ENCODE data around the gene ANAPC2.

The ANAPC2 gene

DNA sequence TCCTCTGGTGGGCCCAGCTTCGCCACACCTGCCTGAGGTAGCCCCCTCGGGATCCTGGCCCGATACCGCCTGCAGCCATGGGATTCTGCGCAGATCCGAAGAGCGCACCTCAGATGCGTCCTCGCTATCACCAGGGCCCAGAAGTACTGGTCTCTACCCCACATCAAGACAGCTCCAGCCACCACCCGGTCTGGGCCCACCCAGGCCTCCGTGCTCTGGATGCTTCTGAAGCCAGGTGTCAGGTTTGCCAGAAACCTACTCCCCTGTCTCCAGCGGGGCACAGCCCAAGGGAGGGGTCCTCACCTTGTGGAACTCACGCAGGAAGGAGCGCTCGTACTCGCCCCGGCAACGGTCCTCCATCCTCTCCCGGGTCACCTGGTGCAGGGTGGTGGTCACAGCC lies 2.4 kb downstream of the ANAPC2 start:
- Histone ChIP-seq H3K27ac (no peak overlapping the region), H3K9me3 (no peaks in the 10 kb centered on the region), H3K27me3 (no peaks in the 10 kb centered on the region), H3K36me3 (peaks cover 54 to 72% (median 67%) of the 10 kb centered on the region in 3 donors), H3K4me1 (peaks cover 16 to 51% (median 40%) of the 10 kb centered on the region in 4 donors), H3K4me3 (no peak overlapping the region)
- intact Hi-C loops (cut with DNase I; ENCODE audit: low total_unique reads) = loop anchor here (5.0 kb wide), 1 partner anchor 36 kb away; the partner anchor contains the start of gene RNF208
- no peak for DNase-seq
- TF ChIP-seq, protein P1, sequence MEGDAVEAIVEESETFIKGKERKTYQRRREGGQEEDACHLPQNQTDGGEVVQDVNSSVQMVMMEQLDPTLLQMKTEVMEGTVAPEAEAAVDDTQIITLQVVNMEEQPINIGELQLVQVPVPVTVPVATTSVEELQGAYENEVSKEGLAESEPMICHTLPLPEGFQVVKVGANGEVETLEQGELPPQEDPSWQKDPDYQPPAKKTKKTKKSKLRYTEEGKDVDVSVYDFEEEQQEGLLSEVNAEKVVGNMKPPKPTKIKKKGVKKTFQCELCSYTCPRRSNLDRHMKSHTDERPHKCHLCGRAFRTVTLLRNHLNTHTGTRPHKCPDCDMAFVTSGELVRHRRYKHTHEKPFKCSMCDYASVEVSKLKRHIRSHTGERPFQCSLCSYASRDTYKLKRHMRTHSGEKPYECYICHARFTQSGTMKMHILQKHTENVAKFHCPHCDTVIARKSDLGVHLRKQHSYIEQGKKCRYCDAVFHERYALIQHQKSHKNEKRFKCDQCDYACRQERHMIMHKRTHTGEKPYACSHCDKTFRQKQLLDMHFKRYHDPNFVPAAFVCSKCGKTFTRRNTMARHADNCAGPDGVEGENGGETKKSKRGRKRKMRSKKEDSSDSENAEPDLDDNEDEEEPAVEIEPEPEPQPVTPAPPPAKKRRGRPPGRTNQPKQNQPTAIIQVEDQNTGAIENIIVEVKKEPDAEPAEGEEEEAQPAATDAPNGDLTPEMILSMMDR (IDR thresholded peaks at IDR 0.05) = no peak

DNA sequence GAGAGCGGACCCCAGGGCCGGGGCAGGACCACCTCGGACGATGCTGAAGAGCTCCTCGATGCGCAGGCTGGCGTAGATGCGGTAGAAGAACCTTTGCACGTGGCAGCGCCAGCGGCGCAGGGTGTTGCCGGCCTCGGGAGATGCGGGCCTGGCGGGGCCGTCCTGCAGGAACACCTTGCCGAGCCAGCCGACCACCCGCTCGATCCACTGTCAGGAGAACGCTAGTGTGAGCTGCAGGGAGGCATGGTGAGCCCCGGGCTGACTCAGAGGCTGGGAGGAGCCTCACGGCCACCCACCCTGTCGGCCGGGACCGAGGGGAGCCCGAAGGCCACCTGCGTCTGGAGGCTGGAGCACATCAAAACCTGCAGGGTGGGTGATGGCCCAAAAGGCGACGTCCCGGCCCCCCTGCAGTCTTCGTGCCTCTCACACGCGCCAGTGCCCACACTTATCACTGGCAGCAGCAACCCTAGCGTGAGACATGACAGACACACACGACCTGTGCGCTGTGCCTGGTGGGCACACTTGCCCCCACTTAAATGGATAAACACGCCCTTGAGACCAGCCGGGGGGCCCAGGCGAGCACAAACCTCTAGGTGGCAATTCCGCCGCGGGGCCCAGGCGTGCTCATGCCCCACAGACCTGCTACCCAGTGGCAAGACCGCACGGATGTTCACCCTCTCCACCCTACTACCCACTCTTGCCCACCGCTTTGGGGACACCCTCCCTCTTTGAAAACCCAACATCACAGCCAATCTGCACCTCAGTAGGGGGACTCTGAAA lies 3.3 kb downstream of the ANAPC2 start:
- no peaks in the 10 kb centered on the region for H3K9me3 ChIP-seq
- no peak for DNase-seq
- H3K27me3 ChIP-seq = no peaks in the 10 kb centered on the region
- H3K4me1 ChIP-seq = peaks cover 15 to 42% (median 33%) of the 10 kb centered on the region in 4 donors
- H3K4me3 ChIP-seq = no peak overlapping the region
- TF ChIP-seq, protein P1 (IDR thresholded peaks at IDR 0.05) = no peak
- intact Hi-C loops (cut with DNase I; ENCODE audit: low total_unique reads) = loop anchor here (5.0 kb wide), 1 partner anchor 37 kb away; the partner anchor contains the start of gene RNF208
- H3K27ac ChIP-seq = no peak overlapping the region
- H3K36me3 ChIP-seq = peaks cover 56 to 72% (median 67%) of the 10 kb centered on the region in 3 donors

DNA sequence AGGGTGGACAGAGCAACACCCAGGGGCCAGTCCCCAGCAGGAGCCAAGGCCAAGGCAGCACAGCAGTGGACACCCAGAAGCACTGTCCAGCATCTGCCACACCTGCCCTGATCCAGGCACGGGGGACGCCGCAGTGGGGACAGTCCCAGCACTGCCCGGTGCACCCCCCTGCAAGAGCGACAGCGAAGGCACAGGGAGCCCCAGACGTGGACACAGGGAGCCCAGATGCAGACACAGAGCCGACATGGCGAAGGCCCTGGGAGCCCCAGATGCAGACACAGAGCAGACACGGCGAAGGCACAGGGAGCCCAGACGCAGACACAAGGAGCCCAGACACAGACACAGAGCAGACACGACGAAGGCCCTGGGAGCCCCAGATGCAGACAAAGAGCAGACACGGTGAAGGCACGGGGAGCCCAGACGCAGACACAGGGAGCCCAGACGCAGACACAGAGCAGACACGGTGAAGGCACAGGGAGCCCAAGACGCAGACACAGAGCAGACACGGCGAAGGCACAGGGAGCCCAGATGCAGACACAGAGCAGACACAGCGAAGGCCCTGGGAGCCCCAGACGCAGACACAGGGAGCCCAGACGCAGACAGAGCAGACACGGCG lies 4.3 kb downstream of the ANAPC2 start:
- Histone ChIP-seq H3K4me1 (peaks cover 8 to 32% (median 24%) of the 10 kb centered on the region in 4 donors), H3K27me3 (no peaks in the 10 kb centered on the region), H3K36me3 (peaks cover 65 to 78% (median 73%) of the 10 kb centered on the region in 3 donors), H3K9me3 (no peaks in the 10 kb centered on the region), H3K27ac (no peak overlapping the region), H3K4me3 (no peak overlapping the region)
- intact Hi-C loops (cut with DNase I; ENCODE audit: low total_unique reads) = no loop called here
- TF ChIP-seq, protein P1 (IDR thresholded peaks at IDR 0.05) = no peak
- no peak for DNase-seq

DNA sequence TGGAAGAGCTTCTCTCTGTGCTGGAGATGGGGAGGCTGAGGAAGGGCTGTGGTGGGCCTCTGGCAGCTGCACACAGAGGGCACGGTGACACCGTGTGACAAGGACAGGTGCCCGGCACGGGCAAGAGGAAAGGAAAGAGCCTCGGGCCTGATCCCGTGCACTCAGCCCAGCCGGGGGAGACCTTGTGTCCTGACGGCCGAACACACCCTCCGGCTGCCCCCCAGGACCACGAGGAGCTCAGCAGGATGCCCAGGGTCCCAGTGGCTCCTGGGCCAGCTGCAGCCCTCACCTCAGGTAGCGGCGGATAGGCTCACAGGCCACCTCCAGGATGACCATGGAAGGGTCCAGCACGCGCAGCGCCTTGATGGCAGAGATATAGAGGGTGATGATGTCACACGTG lies 5.5 kb downstream of the ANAPC2 start:
- intact Hi-C loops (cut with DNase I; ENCODE audit: low total_unique reads) = no loop called here
- H3K27ac ChIP-seq = no peak overlapping the region
- TF ChIP-seq, protein P1 (IDR thresholded peaks at IDR 0.05) = no peak
- peaks cover 65 to 91% (median 78%) of the 10 kb centered on the region in 3 donors for H3K36me3 ChIP-seq
- H3K27me3 ChIP-seq = no peaks in the 10 kb centered on the region
- no peak overlapping the region for H3K4me3 ChIP-seq
- H3K4me1 ChIP-seq = peaks cover 8 to 30% (median 22%) of the 10 kb centered on the region in 4 donors
- no peaks in the 10 kb centered on the region for H3K9me3 ChIP-seq
- no peak for DNase-seq

DNA sequence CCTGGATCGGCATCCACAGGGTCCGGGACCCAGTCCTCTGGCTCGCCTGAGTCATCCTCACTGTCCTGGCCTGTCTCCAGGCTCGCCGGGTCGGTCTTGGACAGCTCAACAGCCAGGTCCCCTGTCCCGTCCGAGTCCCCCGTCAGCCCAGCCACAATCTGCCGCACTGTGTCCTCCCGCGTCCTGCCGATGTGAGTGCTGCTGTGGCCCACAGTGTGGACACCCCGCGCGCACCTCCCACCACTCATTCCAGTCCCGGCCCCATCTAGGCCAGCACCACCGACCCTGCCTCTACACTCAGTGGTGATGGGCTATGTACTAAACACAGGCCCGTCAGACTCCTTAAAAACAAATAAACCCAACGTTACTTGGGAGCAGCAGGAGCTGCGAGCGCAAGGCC lies 6.7 kb downstream of the ANAPC2 start:
- peaks cover 0 to 18% (median 11%) of the 10 kb centered on the region in 4 donors for H3K4me1 ChIP-seq
- H3K36me3 ChIP-seq = peaks cover 65 to 100% (median 78%) of the 10 kb centered on the region in 3 donors
- TF ChIP-seq, protein P1 (IDR thresholded peaks at IDR 0.05) = no peak
- no peak for DNase-seq
- no peaks in the 10 kb centered on the region for H3K27me3 ChIP-seq
- no peak overlapping the region for H3K4me3 ChIP-seq
- intact Hi-C loops (cut with DNase I; ENCODE audit: low total_unique reads) = no loop called here
- H3K9me3 ChIP-seq = no peaks in the 10 kb centered on the region
- H3K27ac ChIP-seq = no peak overlapping the region
